ENCODE data around the gene VPS54.
A peak's percentile ranks its signal among the peaks of the same experiment; 100 is the strongest.

Gene VPS54

GRCh38 chr2:63846487-63846886, 172.7 kb downstream of the VPS54 start:
- no peak for TF ChIP-seq CTCF (conservative IDR thresholded peaks at IDR 0.05; ENCODE audit: low read length)

GRCh38 chr2:63845866-63846265, 173.4 kb downstream of the VPS54 start:
- TF ChIP-seq CTCF (conservative IDR thresholded peaks at IDR 0.05; ENCODE audit: low read length), result no peak
- peak overlapping the region; percentile 5 for H3K4me3 ChIP-seq (ENCODE audit: low read length)

More at GRCh38 chr2:63846487-63846886, 172.7 kb downstream of the VPS54 start:
- H3K4me3 ChIP-seq (ENCODE audit: low read length), result no peak overlapping the region
- DNase-seq (ENCODE audit: low read depth), result no peak

GRCh38 chr2:63844616-63845015, 174.6 kb downstream of the VPS54 start:
- DNase-seq (ENCODE audit: low read depth), result no peak
- H3K4me3 ChIP-seq (ENCODE audit: low read length), result peak overlapping the region; percentile 84
- TF ChIP-seq CTCF (conservative IDR thresholded peaks at IDR 0.05; ENCODE audit: low read length), result no peak

More at GRCh38 chr2:63845866-63846265, 173.4 kb downstream of the VPS54 start:
- no peak for DNase-seq (ENCODE audit: low read depth)

GRCh38 chr2:63843791-63844190, 175.4 kb downstream of the VPS54 start:
- no peak for TF ChIP-seq CTCF (conservative IDR thresholded peaks at IDR 0.05; ENCODE audit: low read length)
- DNase-seq (ENCODE audit: low read depth), result no peak
- H3K4me3 ChIP-seq (ENCODE audit: low read length), result peak overlapping the region; percentile 84

- peak overlapping the region; percentile 84 for H3K4me3 ChIP-seq (ENCODE audit: low read length)
- no peak for DNase-seq (ENCODE audit: low read depth)
- no peak for TF ChIP-seq CTCF (conservative IDR thresholded peaks at IDR 0.05; ENCODE audit: low read length)
Observed at GRCh38 chr2:63843093-63843492, 176.1 kb downstream of the VPS54 start.

- H3K4me3 ChIP-seq (ENCODE audit: low read length), result peak overlapping the region; percentile 84
- no peak for TF ChIP-seq CTCF (conservative IDR thresholded peaks at IDR 0.05; ENCODE audit: low read length)
- peak; percentile 75 for DNase-seq (ENCODE audit: low read depth)
Observed at GRCh38 chr2:63842149-63843061, 176.8 kb downstream of the VPS54 start.

All from AG10803 (cell line).